SK-N-SH treated with all-trans-retinoic acid at 6 μM for 48 hours (cell line): ENCODE data around the gene FRMD1.

Source experiments
- ARNTL ChIP-seq: fragments of 450-650 bp; formaldehyde crosslinking; IDR thresholded peaks from 2 replicates; pipeline ENCODE4 v1.5.0; 2020; ENCODE audit warnings: low read depth, mild to moderate bottlenecking, moderate library complexity, borderline replicate concordance
- CSDC2 ChIP-seq: fragments of 250-450 bp; sonication (Bioruptor Pico); IDR thresholded peaks from 2 replicates; pipeline ENCODE4 v1.5.0; 2020; ENCODE audit warnings: mild to moderate bottlenecking, moderate library complexity
- GLIS3 ChIP-seq: fragments of 250-450 bp; sonication (Bioruptor Pico); IDR thresholded peaks from 2 replicates; pipeline ENCODE4 v1.5.0; 2020; ENCODE audit warnings: mild to moderate bottlenecking, moderate library complexity
- PATZ1 ChIP-seq: fragments of 250-450 bp; sonication (Bioruptor Pico); IDR thresholded peaks from 2 replicates; pipeline ENCODE4 v1.8.0; 2020; ENCODE audit warnings: mild to moderate bottlenecking, moderate library complexity, borderline replicate concordance
- SNAI2 ChIP-seq: fragments of 250-450 bp; sonication (Bioruptor Pico); IDR thresholded peaks from 2 replicates; pipeline ENCODE4 v1.5.0; 2020; ENCODE audit warnings: mild to moderate bottlenecking, moderate library complexity
- TCF4 ChIP-seq: fragments of 250-450 bp; sonication (Bioruptor Pico); IDR thresholded peaks from 2 replicates; pipeline ENCODE4 v1.8.0; 2021; ENCODE audit warnings: mild to moderate bottlenecking, moderate library complexity, borderline replicate concordance
- TOX ChIP-seq: fragments of 250-450 bp; sonication (Bioruptor Pico); IDR thresholded peaks from 2 replicates; pipeline ENCODE4 v1.8.0; 2021; ENCODE audit warnings: mild to moderate bottlenecking, moderate library complexity, borderline replicate concordance
- ZNF565 ChIP-seq: fragments of 450-650 bp; formaldehyde crosslinking; conservative IDR thresholded peaks from 2 replicates; pipeline ENCODE4 v1.5.0; 2020; ENCODE audit warnings: low read depth, mild to moderate bottlenecking, moderate library complexity
- ZNF8 ChIP-seq: fragments of 450-650 bp; formaldehyde crosslinking; IDR thresholded peaks from 2 replicates; pipeline ENCODE4 v1.5.0; 2020; ENCODE audit warnings: mild to moderate bottlenecking, moderate library complexity

DNA sequence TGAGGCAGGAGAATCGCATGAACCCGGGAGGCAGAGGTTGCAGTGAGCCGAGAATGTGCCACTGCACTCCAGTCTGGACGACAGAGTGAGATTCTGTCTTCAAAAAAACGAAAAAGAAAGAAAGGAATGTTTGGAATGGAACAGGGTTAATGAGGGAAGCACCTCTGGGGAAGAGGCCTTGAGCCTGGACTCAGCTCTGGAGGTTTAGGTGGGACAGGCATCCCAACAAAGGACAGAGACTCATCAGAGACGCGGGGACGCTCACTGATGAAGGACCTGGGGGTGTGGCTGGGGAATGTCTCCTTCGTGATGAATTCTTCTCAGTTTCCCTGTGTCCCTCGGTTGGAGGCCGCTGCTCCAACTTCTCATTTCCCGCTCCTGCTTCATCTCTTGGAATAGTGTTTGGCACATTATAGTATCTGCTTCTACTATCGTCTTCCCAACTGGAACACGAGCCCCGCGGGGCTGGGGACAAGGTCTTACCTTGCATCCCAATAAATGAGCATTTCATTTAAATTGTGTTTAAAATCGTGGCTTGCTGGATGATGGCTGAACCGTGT, 54.0 kb downstream of the FRMD1 start:
- TF ChIP-seq ZNF8 (CRISPR knock-in tag) = no peak
- TF ChIP-seq CSDC2 = no peak
- TF ChIP-seq ZNF565 (CRISPR knock-in tag) = no peak
- TF ChIP-seq TCF4 (CRISPR knock-in tag) = no peak
- TF ChIP-seq TOX (CRISPR knock-in tag) = no peak
- TF ChIP-seq SNAI2 = no peak
- no peak for TF ChIP-seq ARNTL
- no peak for TF ChIP-seq GLIS3 (CRISPR knock-in tag)
- no peak for TF ChIP-seq PATZ1
